CD4-positive, alpha-beta memory T cell (primary cell): ENCODE results near the gene APOB. TPM values are rescaled to one million over a fixed set of nuclear protein-coding genes. Genes with fewer than 3 reads are reported as not detected.

Experiments
- CTCF ChIA-PET: fragments of 350-600 bp; sonication (Branson Sonifier 250); formaldehyde crosslinking; loops from one replicate; lab custom pipeline; 2021; ENCODE audit warnings: inconsistent platforms; ENCODE audit not compliant: partially characterized antibody; lab: Charles Lee
- POLR2A ChIA-PET: fragments of 350-600 bp; sonication (Branson Sonifier 250); formaldehyde crosslinking; loops from one replicate; lab custom pipeline; 2021; ENCODE audit not compliant: partially characterized antibody; lab: Charles Lee
- DNase-seq, 5 donors: peaks; one replicate each; pipeline versions ENCODE4 v3.0.0 to v3.0.0-alpha.2; 2020 to 2022; ENCODE audit warnings: mixed read lengths in 1 of 5
- H3K27ac ChIP-seq: one replicate; pipeline ENCODE4 v1.7.0; 2013; ENCODE audit warnings: low read depth, low read length
- H3K27me3 ChIP-seq: 2 replicates; pipeline ENCODE4 v1.7.0; 2013; ENCODE audit warnings: mild to moderate bottlenecking, low read length, moderate library complexity; ENCODE audit not compliant: insufficient read depth
- H3K36me3 ChIP-seq: 2 replicates; pipeline ENCODE4 v1.7.0; 2013; ENCODE audit warnings: mild to moderate bottlenecking, low read length, moderate library complexity; ENCODE audit not compliant: insufficient read depth
- H3K4me1 ChIP-seq: 2 replicates; pipeline ENCODE4 v1.7.0; 2013; ENCODE audit warnings: mild to moderate bottlenecking, low read length, moderate library complexity; ENCODE audit not compliant: insufficient read depth
- H3K4me3 ChIP-seq, 2 donors: one replicate each; pipeline ENCODE4 v1.7.0; 2013; ENCODE audit warnings: low read length in 2 of 2, mild to moderate bottlenecking in 1 of 2
- H3K9me3 ChIP-seq, 2 donors: one replicate each; pipeline ENCODE4 v1.7.0; 2013; ENCODE audit warnings: low read length in 2 of 2, control low read depth in 1 of 2; ENCODE audit not compliant: control insufficient read depth in 1 of 2
- H3K27ac Mint-ChIP-seq, 7 donors: one replicate each; pipeline ENCODE4 v1.8.0; 2020 to 2021; ENCODE audit warnings: mixed read lengths in 7 of 7, mild to moderate bottlenecking in 6 of 7, inconsistent platforms in 3 of 7, moderate library complexity in 3 of 7
- H3K27me3 Mint-ChIP-seq, 2 donors: one replicate each; pipeline ENCODE4 v1.8.0; 2020 to 2021; ENCODE audit warnings: mixed read lengths in 2 of 2
- H3K36me3 Mint-ChIP-seq, 2 donors: one replicate each; pipeline ENCODE4 v1.8.0; 2020 to 2021; ENCODE audit warnings: mixed read lengths in 2 of 2, inconsistent platforms in 1 of 2, mild to moderate bottlenecking in 1 of 2
- H3K4me1 Mint-ChIP-seq, 4 donors: one replicate each; pipeline ENCODE4 v1.8.0; 2020 to 2021; ENCODE audit warnings: mixed read lengths in 4 of 4, mild to moderate bottlenecking in 1 of 4
- H3K4me3 Mint-ChIP-seq, 8 donors: one replicate each; pipeline ENCODE4 v1.8.0; 2020 to 2021; ENCODE audit warnings: mixed read lengths in 8 of 8, mild to moderate bottlenecking in 7 of 8, moderate library complexity in 6 of 8, inconsistent platforms in 3 of 8
- H3K9me3 Mint-ChIP-seq, 8 donors: one replicate each; pipeline ENCODE4 v1.8.0; 2020 to 2021; ENCODE audit warnings: mixed read lengths in 8 of 8, mild to moderate bottlenecking in 5 of 8, inconsistent platforms in 3 of 8, moderate library complexity in 1 of 8
- intact Hi-C: fragments of 100-400 bp; cut with micrococcal nuclease; formaldehyde crosslinking; loops from one replicate; pipeline ENCODE4 v1.15.1; 2023
- polyA plus RNA-seq, 2 donors: library from polyadenylated mRNA; unstranded; fragments of 300-500 nt; fragmentation: Illumina TruSeq; gene quantifications; one replicate each; pipeline ENCODE4 v1.2.3, GENCODE V29; 2021
- total RNA-seq, 2 experiments: library from RNA; stranded (reverse); gene quantifications; one replicate each; pipeline ENCODE4 v1.2.3, GENCODE V29; 2021

APOB gene
- total and polyA plus RNA-seq, 4 experiments from 2014 or later, result not detected

DNA sequence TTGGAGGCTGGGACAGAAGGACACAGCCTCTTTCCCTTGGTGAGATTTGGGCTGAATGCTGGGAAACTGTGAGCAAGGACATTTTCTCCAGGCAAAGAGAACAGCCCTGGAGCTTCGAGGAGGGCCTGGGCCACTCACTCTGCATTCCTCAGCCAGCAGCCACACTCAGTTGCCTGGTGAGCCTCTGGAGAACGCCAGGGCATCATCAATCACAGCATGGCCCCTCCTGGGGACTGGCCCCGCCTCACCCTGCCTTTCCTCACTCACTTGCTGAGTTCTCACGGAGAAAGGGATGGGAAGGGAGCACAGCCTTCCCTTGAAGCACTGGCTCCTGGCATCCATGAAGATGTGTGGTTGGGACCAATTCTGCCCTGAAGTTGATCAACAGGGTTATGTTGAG is 55.0 kb downstream of the APOB start:
- no peak overlapping the region for H3K27ac Mint-ChIP-seq
- Histone ChIP-seq H3K4me3 (no peak overlapping the region), H3K4me1 (no peaks in the 10 kb centered on the region), H3K36me3 (no peaks in the 10 kb centered on the region), H3K27me3 (no peaks in the 10 kb centered on the region), H3K27ac (no peak overlapping the region), H3K9me3 (no peaks in the 10 kb centered on the region)
- CTCF ChIA-PET, result no interaction called here
- no peaks in the 10 kb centered on the region for H3K4me1 Mint-ChIP-seq
- intact Hi-C loops, result no loop called here
- peaks cover 0 to 4% (median 0%) of the 10 kb centered on the region in 8 donors for H3K9me3 Mint-ChIP-seq
- H3K27me3 Mint-ChIP-seq, result peaks cover 1 to 2% of the 10 kb centered on the region in 2 donors
- POLR2A ChIA-PET, result no interaction called here
- H3K4me3 Mint-ChIP-seq, result no peak overlapping the region
- no peak for DNase-seq
- H3K36me3 Mint-ChIP-seq, result no peaks in the 10 kb centered on the region

DNA sequence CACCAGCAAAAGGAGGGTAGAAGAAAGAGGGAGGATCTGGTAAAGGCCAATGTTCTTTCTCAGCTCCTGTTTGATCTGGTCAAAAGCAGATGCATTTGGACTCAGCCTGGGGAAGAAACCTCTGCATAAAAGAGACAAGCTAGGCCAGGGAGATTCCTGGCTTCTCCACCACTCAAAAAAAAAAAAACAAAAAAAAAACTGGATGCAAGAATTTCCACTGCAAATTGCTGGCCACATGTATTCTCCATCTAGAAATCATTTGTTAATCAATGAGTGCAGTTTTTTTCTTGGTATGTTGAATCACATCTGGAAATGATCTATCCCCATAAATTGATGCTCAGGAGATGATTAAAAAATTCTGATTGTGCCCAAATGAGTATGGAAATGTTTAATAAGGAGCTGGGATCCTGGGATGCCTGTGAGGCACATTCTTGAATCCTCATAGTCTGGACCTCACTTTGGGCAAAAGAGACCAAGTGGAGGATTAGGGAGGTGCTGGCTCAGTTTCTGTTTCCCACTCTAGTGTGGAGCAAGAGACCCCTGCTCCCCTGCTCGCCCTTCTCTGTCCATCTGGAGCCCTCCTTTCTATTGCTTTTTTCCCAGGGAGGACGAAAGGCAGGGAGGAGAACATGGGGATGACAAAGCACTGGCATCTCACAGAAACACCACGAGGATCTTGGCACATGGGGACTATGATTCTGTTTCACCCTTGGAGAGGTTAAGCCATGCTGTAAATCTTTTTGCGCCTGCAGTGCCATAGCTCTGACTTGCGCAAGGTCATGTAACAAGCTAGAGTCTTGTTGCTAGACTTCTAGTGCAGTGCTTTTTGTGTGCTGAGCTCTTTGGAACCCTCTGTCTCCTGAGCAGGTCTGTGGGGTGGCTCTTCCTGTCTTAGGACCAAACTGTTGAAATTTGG is 57.6 kb downstream of the APOB start:
- no peaks in the 10 kb centered on the region for H3K4me1 Mint-ChIP-seq
- ChIA-PET POLR2A (no interaction called here), CTCF (no interaction called here)
- no peaks in the 10 kb centered on the region for H3K36me3 ChIP-seq
- no peaks in the 10 kb centered on the region for H3K9me3 Mint-ChIP-seq
- H3K27ac Mint-ChIP-seq, result no peak overlapping the region
- no peaks in the 10 kb centered on the region for H3K9me3 ChIP-seq
- no peak overlapping the region for H3K4me3 Mint-ChIP-seq
- H3K4me1 ChIP-seq, result no peaks in the 10 kb centered on the region
- no peak for DNase-seq
- H3K4me3 ChIP-seq, result no peak overlapping the region
- intact Hi-C loops, result no loop called here
- H3K27me3 Mint-ChIP-seq, result peaks cover 1 to 6% of the 10 kb centered on the region in 2 donors
- no peak overlapping the region for H3K27ac ChIP-seq
- no peaks in the 10 kb centered on the region for H3K27me3 ChIP-seq
- H3K36me3 Mint-ChIP-seq, result no peaks in the 10 kb centered on the region

DNA sequence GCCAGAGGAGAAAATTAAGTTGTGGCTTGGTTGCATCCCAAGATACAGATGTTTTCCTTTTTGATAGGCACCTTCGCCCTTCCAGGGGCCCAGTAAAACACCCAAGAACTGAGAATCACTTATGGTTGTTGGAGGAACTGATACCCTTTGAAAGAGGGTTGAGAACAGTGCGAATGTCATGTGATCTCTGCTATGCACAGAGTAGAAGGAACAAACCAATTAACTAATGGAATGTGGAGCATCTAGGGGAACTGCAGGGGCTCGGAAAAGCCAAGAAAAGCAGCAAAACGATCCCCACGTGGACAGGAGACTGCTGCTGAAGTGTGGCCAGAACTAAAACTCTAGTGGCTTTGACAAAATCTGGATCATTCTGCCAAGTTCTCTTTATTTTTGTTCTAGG is 58.8 kb downstream of the APOB start:
- CTCF ChIA-PET, result no interaction called here

GRCh38 chr2:20984408-20984807 is 59.5 kb downstream of the APOB start:
- no peaks in the 10 kb centered on the region for H3K36me3 Mint-ChIP-seq
- no peak overlapping the region for H3K27ac Mint-ChIP-seq
- Histone ChIP-seq H3K27me3 (no peaks in the 10 kb centered on the region), H3K9me3 (no peaks in the 10 kb centered on the region), H3K36me3 (no peaks in the 10 kb centered on the region), H3K4me3 (no peak overlapping the region), H3K27ac (no peak overlapping the region), H3K4me1 (no peaks in the 10 kb centered on the region)
- ChIA-PET POLR2A (no interaction called here), CTCF (no interaction called here)
- H3K4me3 Mint-ChIP-seq, result no peak overlapping the region
- no peaks in the 10 kb centered on the region for H3K9me3 Mint-ChIP-seq
- no peak for DNase-seq
- intact Hi-C loops, result no loop called here
- peaks cover 2 to 6% of the 10 kb centered on the region in 2 donors for H3K27me3 Mint-ChIP-seq
- H3K4me1 Mint-ChIP-seq, result no peaks in the 10 kb centered on the region

More for the DNA sequence above, 58.8 kb downstream of the APOB start:
- H3K4me3 Mint-ChIP-seq, result no peak overlapping the region
- Histone ChIP-seq H3K9me3 (no peaks in the 10 kb centered on the region), H3K4me3 (no peak overlapping the region), H3K27ac (no peak overlapping the region), H3K4me1 (no peaks in the 10 kb centered on the region), H3K36me3 (no peaks in the 10 kb centered on the region), H3K27me3 (no peaks in the 10 kb centered on the region)
- H3K36me3 Mint-ChIP-seq, result no peaks in the 10 kb centered on the region
- DNase-seq, result no peak
- H3K4me1 Mint-ChIP-seq, result no peaks in the 10 kb centered on the region
- peaks cover 2 to 6% of the 10 kb centered on the region in 2 donors for H3K27me3 Mint-ChIP-seq
- no peaks in the 10 kb centered on the region for H3K9me3 Mint-ChIP-seq
- POLR2A ChIA-PET, result no interaction called here
- intact Hi-C loops, result no loop called here
- no peak overlapping the region for H3K27ac Mint-ChIP-seq

GRCh38 chr2:20983844-20984243 is 60.0 kb downstream of the APOB start:
- H3K27me3 Mint-ChIP-seq, result peaks cover 2 to 4% of the 10 kb centered on the region in 2 donors

GRCh38 chr2:20982861-20983260 is 61.0 kb downstream of the APOB start:
- no peak for DNase-seq
- Mint-ChIP-seq H3K4me3 (no peak overlapping the region), H3K36me3 (no peaks in the 10 kb centered on the region), H3K27me3 (peaks cover 2 to 5% of the 10 kb centered on the region in 2 donors), H3K4me1 (no peaks in the 10 kb centered on the region), H3K27ac (no peak overlapping the region), H3K9me3 (peaks cover 0 to 2% (median 0%) of the 10 kb centered on the region in 8 donors)
- Histone ChIP-seq H3K36me3 (no peaks in the 10 kb centered on the region), H3K4me1 (no peaks in the 10 kb centered on the region), H3K27ac (no peak overlapping the region), H3K9me3 (no peaks in the 10 kb centered on the region), H3K4me3 (no peak overlapping the region), H3K27me3 (no peaks in the 10 kb centered on the region)
- ChIA-PET CTCF (no interaction called here), POLR2A (no interaction called here)
- intact Hi-C loops, result no loop called here

More at GRCh38 chr2:20983844-20984243, 60.0 kb downstream of the APOB start:
- H3K4me3 ChIP-seq, result no peak overlapping the region
- no peaks in the 10 kb centered on the region for H3K4me1 Mint-ChIP-seq
- ChIA-PET CTCF (no interaction called here), POLR2A (no interaction called here)
- no peaks in the 10 kb centered on the region for H3K9me3 ChIP-seq
- no peak overlapping the region for H3K27ac Mint-ChIP-seq
- no peak overlapping the region for H3K4me3 Mint-ChIP-seq
- H3K9me3 Mint-ChIP-seq, result no peaks in the 10 kb centered on the region
- no peak for DNase-seq
- no peaks in the 10 kb centered on the region for H3K27me3 ChIP-seq
- no peaks in the 10 kb centered on the region for H3K36me3 Mint-ChIP-seq
- H3K4me1 ChIP-seq, result no peaks in the 10 kb centered on the region
- intact Hi-C loops, result no loop called here
- H3K36me3 ChIP-seq, result no peaks in the 10 kb centered on the region
- no peak overlapping the region for H3K27ac ChIP-seq

DNA sequence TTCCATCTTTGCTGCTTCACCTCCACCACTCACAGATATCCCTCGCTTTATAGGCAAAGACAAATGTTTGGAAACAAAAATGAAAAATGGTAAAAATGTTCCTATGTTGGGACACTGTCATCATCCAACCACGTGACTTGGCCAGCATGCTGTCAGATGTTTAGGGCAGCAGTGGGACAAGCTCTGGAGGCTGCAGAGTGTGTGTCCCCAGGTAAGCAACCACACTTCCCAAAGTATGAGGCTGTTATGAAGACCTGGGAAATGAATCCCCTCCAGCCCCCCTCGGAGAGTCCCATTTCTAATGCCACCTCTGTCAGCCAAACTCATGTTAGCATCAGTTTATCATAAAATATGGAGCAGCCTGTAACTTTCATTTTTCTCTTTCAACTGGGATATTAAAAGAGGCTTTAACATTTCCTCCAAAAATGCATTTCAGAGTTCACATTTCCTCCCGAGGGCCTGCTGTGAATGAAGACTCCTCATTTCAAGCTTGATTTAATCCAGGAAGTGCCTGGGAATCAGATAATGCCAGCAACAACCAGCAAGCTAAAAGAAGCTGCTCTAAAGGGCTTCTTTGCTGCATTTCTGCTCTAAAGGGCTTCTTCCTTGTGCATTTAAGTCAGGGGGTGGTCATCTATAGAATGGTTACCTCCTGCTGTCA is 66.2 kb downstream of the APOB start:
- H3K27me3 Mint-ChIP-seq, result peaks cover 2 to 10% of the 10 kb centered on the region in 2 donors
- H3K4me1 ChIP-seq, result no peaks in the 10 kb centered on the region
- intact Hi-C loops, result no loop called here
- H3K9me3 Mint-ChIP-seq, result peaks cover 0 to 2% (median 0%) of the 10 kb centered on the region in 8 donors
- H3K4me3 ChIP-seq, result no peak overlapping the region
- ChIA-PET POLR2A (no interaction called here), CTCF (interaction anchor here (1.0 kb wide), 1 partner anchor 15 kb away, joined by 3 read pairs; no protein-coding TSS in a partner anchor)
- DNase-seq, result no peak
- no peaks in the 10 kb centered on the region for H3K36me3 Mint-ChIP-seq
- H3K36me3 ChIP-seq, result no peaks in the 10 kb centered on the region
- H3K4me3 Mint-ChIP-seq, result no peak overlapping the region
- no peaks in the 10 kb centered on the region for H3K9me3 ChIP-seq
- no peak overlapping the region for H3K27ac ChIP-seq
- H3K27ac Mint-ChIP-seq, result no peak overlapping the region
- H3K27me3 ChIP-seq, result no peaks in the 10 kb centered on the region
- H3K4me1 Mint-ChIP-seq, result no peaks in the 10 kb centered on the region
